Renal pelvis (tissue), 4 donors: ENCODE results near the gene NFATC2. TPM values are rescaled to one million over a fixed set of nuclear protein-coding genes. Genes with fewer than 3 reads are reported as not detected.

Experiments used
- DNase-seq: peaks from one replicate; pipeline ENCODE4 v3.0.0-alpha.2; 2013
- polyA plus RNA-seq, 3 donors: library from polyadenylated mRNA; unstranded; fragments of 120-200 nt; gene quantifications; one replicate each; pipeline ENCODE4 v1.2.1, GENCODE V29; 2013; ENCODE audit not compliant: insufficient read length in 3 of 3

NFATC2 gene
- polyA plus RNA-seq, 3 donors: 1.6 to 1.7 (median 1.7) TPM

DNA sequence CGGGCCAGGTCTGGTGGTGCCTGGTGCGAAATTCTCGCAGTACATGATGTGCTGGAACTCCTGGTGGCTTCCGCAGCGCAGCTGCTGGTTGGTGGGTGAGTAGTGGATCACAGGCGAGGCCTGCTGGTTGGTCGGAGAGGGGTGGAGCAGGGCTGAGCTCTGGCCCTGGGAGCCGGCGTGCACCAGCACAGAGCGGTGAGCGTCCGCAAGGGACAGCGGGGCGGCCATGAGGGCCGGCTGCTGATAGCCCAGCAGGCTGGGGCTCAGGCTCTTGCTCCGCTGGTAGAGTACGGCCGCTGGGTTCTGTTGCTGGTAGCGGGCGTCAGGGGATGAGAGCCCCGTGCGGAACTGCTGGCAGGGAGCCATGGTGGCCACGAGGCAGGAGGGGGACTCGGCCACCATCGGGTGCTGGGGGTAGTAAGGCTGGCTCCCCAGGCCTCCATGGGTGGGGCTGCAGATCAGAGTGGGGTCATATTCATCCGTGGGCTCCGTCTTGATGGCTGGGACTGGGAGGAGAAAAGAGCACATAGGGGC is 110.2 kb downstream of the NFATC2 start:
- no peak for DNase-seq

DNA sequence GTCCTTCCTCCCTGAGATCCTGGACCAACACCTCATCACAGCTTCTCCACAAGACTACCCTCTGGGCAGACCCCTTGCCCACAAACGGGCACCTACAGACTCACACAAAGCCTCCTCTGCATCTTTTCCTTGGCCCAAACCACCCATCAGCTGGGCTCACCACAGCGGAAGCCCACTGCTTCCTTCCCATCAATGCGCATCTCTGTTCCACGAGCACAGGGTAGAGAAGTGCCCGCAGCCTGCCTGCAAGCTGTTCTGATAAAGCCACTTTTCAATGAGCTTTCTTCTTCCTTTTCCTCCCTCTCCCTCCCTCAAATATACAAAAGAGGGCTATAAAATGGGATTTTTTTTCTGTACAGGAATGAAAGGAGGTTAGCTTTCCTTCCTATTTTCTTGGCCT is 111.2 kb downstream of the NFATC2 start:
- no peak for DNase-seq

DNA sequence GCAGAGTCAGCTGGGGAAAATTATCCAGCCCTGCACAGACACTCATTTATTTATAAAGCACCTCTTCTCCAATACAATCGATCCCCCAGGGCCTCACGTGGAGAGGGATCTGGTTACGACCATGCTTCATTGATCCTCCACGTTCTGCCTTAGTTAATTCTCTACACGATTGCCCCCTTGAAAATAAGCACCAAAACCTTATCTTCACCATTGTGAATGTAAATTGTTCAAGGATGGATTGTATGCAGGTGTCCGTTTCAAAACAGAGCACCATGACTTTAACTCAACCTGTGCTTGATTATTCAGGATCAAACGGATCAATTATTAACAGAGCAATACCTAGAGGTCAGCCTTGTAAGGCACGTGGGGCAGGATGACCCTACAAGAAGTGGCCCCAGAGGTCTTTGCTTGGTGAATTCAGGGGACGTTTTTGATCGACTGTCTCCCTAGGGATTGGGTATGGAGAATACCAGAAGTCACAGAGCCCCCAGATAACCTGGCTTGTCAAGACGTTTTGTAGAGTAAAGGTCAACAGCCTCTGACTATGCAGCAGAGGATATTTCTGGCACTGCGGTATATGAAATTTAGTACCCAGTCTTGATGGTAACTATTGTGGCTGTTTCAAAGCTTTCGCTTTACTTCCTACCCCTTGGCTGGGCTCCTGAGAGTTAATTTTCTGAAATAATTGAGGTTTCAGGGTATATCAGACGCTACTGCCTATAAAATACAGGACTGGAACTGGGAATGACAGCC is 112.1 kb downstream of the NFATC2 start:
- no peak for DNase-seq

DNA sequence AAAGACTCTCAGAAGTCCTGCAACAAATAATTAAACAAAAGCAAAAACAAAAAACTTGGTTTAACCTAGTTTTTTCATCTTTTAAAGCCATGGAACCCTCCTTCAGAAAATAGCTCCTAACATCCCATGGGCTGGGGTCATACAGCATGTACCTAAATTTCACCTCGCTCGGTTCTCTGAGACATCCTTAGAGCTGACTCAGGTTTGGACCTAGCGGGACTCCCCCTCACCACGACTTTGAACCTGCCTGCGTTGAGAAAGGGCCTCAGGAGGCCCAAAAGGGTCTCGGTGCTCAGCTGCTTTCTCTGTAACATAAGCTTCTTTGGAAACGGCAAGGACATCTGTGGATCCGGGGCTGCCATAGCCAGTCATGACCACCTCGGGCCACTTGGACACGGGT is 112.8 kb downstream of the NFATC2 start:
- DNase-seq: no peak

DNA sequence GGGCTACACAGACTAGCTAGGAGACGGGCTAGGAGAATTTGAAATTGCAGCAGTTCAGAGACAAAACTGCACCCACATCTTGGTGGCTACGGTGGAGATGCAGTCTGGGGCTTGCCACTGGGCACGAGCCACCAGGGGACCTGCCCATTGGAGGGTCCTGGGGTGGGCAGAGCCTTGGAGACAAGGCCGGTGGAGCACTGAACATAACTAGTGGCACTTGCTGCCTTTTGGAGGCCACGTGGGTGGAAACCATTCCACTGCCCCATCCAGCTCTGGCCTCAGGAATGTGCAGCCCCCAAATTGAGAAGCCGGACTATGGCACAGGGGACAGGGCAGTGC is 113.4 kb downstream of the NFATC2 start:
- DNase-seq: no peak

DNA sequence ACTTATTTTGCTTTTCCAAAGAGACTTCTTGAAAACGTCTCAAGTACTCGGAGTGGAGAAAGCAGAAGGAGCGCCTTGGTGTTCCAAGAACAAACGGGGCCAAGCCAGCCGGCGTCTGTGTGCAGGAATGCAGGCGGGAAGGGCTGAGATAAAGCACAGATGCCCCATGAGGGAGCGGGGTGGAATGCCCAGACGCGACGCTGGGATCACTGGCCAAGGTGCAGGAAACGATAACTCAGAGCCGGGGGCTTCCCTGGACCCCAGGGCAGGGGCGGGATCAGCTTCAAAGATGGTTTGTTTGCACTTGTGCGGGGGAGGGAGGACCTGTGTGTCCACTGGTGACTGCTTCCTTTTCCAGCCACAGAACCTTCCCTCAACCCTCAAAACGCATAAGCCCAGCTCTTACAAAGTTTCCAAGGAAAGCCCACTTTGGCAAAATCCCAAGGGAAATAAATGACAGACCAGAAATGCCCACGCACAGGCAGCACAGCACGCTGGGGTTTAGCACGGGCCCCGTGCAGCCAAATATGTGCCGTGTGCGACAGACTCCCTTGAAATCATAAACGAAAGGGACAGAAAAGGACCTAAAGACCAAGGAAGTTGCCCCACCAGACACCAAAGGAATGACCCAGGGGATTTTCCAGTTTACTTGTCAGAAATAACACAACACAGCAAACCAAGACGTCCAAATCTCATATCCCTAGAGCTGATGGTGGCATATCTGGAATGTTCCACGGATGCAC is 113.9 kb downstream of the NFATC2 start:
- peak; percentile 49 for DNase-seq

DNA sequence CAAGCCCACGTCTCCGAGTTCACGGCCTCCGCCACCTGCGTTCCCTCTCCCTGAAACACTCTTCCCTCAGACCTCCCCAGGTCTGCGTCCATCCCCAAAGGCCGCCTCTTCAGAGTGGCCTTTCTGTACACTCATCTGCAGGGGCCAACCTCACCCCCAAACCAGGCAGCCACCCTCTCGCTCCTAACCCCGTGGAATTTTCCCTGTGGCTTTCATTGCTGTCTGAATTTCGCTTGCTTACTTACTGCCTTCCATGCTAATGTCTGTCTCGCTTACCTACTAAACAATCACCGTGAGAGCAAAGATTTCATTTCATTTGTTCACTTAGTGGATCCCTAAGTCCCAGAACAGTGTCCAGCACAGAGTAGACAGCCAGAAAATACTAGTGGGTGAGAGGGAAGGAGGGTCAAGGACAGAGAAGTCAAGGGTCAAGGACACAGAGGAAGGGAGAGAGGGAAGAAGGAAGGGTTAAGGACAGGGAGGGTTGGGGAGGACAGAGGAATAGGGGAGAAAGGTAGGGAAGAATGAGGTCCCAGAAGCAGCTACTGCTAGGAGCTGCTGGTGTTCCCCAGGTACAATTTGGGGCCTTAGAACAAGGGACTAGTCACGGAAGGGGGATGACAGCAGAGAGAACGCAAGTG is 114.7 kb downstream of the NFATC2 start:
- no peak for DNase-seq

DNA sequence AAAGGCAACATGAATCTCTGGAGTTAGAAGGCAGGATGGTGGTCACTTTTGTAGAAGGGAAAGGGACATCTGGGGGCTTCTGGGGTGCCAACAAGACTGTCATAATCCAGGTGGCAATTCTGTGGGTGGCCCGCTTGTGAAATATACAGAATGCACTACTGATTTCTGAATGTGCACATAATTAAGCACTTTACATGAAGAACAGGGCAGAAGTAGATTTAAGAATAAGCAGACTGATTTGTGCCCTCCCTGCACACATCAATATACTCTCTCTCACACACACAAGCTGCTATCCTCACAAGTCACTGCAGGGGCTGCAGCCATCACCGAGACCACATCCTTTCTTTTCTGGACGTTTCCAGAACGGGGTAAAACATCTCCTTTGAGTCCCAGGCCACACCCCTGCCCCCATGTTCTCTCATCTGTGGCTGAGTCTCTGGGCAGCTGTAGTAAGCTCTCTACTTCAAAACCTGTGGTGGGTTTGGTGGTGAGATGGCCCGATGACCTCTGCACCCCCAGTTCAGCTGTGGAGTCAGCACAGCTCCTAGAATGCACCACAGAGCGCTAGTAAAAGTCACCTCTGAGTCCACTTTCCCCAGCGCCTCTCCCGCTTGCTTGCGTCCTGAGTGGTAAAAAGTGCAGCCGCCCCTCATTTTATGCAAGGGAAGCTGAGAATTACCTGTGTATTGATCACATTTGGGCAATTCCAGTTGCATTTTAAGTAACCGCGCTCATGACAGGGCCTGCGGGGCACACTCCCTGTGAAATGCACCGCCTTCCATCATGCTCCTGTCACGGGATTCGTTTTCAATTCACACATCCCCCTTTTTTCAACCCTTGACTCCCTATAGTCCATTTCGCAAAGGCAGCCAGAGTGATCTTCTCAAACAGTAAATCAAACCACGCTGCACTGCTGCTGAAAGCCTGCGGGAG is 115.5 kb downstream of the NFATC2 start:
- DNase-seq: no peak

DNA sequence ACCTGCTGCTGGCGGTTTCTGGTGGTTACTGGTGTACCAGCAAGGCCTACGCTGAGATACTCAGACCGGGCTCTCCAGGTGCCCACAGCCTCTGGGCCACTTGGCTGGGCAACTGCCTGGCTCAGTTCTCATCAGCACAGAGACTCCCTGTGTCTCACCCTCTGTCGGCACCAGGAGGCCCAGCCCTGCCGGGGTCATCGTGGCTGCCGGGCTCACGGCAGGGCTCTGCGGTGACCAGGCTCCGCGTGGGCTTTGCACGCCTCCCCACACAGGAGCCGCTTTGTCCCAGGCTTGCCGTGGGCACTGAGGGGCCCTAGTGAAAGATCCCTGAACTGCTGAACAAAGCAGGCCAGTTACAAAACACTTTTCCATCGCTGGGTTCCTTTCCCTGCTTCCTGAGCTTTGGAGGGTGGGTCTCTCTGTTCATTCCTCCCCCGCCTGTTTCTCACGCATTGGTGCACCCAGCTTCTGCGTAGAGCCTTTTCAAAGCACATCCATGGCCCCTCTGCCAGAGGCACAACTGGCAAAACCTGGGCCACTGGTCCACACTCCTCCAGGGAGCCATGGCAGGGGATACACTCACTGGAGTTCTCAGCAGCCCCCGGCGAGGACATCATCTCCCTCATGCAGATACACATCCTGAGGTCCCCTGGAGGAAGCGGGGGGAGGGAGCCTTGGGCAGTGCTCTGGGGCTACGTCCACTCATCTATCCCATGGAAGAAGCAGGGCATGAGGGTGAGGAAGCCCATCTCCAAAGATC is 117.0 kb downstream of the NFATC2 start:
- DNase-seq: no peak

DNA sequence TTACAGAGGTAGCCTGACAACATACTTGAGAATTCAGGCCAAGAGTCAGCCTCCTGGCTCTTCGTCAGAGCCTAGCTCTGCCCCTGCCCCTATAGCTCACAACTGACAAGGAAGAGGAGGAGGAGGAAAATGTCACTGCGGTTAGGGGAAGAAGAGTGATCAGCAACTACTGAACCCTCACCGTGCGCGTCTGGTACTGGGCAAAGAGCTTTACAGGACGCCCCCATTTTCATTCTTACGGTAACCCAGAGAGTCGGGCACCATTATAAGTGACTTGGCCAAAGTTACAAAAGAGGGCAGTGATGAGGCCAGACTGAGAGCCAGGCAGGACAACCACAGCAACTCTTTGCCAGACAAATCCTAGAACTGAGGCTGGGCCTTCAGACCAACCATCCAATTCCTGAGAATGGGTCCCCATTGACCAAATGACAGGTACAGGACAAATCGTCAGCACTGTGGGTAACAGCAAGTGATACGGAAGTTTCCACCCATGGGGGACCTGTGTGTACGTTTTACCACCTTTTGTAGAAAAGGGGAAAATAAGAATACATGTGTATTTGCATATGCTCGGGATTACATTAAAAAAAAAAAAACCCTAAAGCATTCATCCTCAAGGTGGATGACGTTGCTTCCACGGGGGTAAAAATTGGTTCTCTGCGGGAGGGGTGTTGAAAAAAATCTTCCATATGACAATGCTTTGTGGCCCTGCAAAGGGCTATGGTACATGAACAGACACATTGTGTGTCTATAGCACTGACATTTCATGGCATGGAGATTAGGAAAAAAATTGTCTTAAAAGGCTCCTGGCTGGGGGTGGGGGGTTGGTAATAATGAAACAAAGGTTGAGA is 118.0 kb downstream of the NFATC2 start:
- no peak for DNase-seq

DNA sequence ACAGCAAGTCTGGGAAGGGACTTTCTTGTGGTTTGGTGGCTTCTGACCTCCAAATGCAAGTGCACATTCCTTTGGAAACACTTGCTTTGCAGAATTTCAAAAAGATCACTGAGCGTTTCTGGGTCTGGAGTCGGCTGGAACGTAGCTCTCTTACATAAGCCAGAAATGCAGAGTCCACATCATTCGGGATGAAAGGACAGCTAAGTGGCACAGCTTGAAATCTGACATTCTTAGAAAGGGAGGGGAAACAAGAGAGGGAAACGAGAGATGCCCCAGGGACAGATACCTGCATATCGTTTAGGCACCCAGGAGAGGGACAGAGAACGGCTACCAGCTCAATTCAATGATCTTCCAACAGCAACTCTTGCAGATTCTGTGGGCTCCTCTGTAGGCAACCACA is 118.7 kb downstream of the NFATC2 start:
- no peak for DNase-seq

DNA sequence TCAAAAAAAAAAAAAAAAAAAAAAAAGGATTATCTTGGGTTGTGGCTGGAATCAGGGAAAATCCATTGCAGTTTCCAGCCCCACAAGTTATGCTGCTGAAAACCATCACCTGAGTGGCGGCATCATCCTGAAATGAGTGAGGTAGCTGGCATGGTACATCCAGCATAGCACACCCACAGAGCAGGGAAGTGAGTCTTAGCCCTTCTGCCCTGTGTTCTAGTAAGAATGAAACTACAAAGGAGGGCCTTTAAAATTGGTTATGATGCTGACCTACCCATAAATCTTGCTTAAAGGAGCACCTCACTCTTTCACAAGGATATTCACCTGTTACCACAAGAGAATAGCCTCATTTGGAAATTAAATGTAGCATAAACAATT is 119.2 kb downstream of the NFATC2 start:
- no peak for DNase-seq

DNA sequence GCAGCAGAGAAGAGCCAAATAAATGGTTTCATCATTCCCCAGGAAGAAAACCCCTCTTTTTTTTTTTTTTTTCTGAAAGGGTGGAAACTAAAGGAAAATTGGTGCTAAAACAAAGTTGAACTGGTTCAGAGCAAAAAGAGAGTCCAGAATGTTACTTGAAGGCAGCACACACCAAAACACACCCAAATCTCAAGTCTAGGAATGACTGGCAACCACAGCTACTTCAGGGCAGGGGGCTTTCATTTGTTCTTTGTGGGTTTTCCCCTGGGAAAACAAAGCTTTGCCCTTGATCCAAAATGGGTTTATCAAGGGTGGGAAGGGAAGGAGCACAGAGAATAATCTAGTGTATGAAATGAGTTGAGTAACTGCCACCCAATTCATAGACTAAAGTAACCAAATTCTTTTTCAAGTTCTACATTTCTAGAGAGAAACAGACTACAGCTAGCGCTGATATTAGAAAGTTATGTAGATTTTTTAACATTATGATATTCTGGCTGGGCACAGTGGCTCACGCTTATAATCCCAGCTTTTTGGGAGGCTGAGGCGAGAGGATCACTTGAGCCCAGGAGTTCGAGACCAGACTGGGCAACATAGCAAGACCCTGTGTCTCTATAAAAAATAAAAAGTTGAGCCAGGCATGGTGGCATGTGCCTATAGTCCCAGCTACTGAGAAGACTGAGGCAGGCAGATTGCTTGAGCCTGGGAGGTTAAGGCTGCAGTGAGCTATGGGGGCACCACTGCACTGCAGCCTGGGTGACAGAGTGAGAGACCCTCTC is 119.8 kb downstream of the NFATC2 start:
- no peak for DNase-seq

DNA sequence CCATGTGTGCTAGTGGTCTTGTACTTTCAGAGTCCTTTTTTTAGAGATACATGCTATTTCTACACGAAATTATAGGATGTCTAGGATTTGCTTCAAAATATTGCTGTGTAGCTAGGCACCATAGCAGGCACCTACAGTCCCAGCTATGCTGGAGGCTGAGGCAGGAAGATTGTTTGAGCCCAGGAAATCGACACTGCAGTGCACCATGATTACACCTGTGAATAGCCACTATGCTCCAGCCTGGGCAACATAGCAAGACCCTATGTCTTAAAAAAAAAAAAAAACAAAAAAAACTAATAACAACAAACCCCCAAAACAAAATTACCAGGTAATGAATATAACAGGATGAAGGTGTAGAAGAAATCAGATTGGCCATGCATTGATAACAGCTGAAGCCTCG is 121.7 kb downstream of the NFATC2 start:
- no peak for DNase-seq

DNA sequence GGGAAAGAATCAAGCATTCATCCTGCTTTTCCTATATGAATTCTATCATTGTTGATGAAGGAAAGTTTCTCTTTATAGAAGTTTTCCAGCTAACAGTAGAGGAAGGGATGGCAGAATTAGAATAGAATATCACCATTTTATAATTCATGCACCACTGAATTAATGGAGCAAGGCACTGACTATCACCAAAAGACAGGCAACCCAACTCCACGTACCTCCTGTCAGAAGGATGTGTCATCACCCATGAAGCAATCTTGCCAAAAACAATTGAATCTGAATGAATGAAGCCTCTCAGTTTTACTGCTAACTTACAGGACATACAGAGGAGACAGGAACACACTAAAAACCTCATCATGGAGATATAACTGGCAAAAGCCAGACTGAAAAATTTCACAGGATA is 122.4 kb downstream of the NFATC2 start:
- no peak for DNase-seq

DNA sequence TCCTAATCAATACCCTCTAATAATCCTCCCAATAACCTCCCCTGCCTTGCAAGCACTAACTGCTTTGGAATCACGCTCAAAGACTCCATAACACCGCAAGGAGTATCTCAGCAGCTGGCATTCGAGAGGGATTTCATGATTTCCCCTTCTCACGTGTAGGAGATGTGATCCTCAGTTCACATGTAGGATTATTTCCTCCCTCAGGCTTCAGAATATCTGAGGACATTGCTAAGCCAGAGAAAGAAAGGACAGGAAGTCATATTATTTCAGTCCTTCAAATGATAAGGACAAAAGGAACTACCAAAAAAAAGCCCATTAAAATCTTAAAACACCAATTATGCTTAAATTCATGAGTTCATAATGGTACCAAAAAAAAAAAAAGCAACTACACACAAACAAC is 122.9 kb downstream of the NFATC2 start:
- no peak for DNase-seq

DNA sequence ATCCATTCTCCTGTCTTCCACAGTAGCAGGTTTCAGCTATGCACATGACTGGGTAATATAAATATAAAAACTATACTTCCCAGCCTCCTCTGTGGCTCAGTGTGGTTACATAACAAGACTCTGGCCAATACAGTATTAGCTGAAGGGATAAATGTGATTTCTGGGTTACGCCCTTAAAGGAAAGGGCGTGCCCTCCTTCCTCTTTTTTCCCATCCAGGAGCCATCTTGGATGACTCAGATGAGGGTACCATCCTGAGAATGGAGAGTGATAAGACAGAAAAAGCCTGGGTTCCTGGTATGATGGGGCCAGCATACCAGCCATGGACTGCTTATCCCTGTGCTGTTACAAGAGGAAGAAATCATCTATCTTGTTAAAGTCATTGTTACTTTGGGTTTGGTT is 123.3 kb downstream of the NFATC2 start:
- no peak for DNase-seq

DNA sequence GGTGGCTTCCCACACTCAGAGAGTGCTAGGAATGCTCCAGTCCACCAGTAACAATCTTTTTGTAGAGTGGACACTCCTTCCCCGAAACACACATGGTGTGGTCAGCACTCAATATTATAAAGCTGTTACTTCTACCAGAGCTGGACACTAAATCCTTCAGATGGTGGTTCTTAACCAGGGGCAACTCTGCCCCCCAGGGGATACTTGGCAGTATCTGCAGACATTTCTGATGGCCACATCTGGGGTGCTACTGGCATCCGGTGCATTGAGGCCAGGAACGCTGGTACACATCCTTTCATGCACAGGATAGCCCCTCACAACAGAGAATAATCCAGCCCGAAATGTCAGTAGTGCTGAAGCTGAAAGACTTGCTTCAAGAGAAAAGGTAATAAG is 124.4 kb downstream of the NFATC2 start:
- no peak for DNase-seq
